ENCODE data around the gene ANKRD9.

Gene ANKRD9

DNA sequence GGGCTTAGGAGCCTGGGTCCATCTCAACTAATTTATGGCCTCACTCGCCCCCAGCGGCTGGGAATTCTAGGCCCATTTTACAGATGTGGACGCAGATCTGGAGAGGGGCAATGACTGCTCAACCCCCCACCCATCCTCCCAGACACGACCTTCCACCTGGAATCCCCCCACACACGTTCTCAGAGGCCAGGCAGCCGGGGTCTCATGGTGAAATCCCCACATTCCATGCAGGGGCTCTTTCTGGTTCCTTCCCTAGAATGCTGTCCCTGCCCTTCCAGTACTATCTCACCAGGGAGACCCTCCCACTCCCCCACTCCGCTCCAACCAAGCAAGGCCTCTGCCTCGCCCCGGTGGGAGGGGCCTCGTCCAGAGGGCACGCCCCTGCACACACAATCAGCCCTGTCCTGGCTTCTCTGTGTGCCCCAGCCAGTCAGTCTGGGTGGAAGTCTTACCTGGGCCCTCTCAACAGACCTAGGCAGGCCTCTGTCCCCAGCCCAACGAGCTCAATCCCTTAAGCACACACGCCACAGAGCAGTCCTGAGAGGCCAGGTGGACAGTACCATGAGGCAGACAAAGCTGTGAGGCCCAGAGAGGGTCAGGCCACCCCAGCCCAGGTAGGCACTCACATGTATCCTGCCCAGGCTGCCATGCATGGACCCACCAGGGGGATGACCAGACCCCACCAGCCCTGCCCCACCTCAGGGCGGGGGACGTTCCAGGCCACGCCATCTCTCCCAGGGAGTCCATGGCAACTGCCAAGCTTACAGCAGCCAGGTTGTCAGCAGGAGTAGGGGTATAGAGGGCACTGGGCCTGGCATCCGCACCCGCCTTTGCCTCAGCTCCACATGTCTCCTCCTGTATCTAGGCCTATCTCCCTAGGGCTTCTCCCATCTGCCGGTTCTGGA is 1.3 kb upstream of the ANKRD9 start:
- TF ChIP-seq, protein P1, sequence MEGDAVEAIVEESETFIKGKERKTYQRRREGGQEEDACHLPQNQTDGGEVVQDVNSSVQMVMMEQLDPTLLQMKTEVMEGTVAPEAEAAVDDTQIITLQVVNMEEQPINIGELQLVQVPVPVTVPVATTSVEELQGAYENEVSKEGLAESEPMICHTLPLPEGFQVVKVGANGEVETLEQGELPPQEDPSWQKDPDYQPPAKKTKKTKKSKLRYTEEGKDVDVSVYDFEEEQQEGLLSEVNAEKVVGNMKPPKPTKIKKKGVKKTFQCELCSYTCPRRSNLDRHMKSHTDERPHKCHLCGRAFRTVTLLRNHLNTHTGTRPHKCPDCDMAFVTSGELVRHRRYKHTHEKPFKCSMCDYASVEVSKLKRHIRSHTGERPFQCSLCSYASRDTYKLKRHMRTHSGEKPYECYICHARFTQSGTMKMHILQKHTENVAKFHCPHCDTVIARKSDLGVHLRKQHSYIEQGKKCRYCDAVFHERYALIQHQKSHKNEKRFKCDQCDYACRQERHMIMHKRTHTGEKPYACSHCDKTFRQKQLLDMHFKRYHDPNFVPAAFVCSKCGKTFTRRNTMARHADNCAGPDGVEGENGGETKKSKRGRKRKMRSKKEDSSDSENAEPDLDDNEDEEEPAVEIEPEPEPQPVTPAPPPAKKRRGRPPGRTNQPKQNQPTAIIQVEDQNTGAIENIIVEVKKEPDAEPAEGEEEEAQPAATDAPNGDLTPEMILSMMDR (IDR thresholded peaks at IDR 0.05; ENCODE audit: control extremely low read depth, extremely low read depth, low read depth, missing control alignments) = no peak
- no peak for DNase-seq (ENCODE audit: extremely low spot score)
- ChIA-PET POLR2A (no interaction called here), CTCF (interaction anchor here (3.2 kb wide), 1 partner anchor 13 kb away, joined by 25 read pairs; no protein-coding TSS in a partner anchor)

DNA sequence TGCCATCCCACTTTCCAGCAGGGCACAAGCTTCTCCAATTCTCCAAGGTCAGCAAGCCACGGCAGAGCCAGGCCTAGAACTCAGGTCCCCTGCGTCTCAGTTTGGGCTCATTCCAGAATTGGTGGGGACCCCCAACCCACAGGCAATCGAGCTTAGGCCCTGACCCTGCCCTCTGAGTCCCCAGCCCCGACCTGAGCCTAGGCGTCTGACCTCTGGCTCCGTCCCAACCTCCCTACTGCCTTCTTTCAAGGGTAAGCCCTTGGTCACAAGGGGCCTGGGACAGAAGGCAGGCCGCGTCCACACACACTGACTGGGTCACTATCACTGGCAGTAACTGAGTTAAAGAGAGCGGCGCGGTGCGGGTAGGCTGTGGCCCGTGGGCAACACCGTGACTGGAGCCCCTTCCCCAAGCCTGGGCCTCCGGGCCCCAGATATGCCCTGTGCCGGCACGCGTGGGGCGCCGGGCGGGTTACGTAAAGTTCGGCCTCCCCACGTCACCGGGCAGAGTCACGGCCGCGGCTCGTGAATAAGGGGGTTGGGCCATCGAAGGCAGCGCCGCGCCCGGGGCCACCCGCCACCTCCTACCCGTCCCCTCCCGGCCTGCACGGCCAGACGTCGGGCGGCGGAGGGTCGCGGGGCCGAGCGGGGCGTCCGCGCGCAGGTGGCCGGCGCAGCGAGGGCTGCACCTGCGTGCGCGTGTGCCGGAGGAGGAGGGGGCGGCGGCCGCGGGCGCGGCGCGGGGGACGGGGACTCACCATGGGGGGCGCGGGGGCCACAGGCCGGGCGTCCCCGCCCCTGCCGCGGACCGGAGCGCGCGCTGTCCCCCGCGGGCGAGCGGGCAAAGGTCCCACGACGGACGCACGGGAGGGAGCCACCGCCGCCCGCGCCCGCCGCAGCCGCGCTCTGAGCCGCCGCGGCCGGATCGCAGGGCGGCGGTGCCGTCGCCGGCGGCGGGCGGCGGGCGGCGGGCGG is 516 bp downstream of the ANKRD9 start:
- ChIA-PET POLR2A (no interaction called here), CTCF (interaction anchor here (0.6 to 3.2 kb wide), 6 partner anchors 9 to 71 kb away, joined by 3 to 25 read pairs (median 4); no protein-coding TSS in a partner anchor)
- TF ChIP-seq, protein P1 (IDR thresholded peaks at IDR 0.05; ENCODE audit: control extremely low read depth, extremely low read depth, low read depth, missing control alignments) = no peak
- no peak for DNase-seq (ENCODE audit: extremely low spot score)

GRCh38 chr14:102508410-102508773 is 1.2 kb downstream of the ANKRD9 start:
- no peak for DNase-seq (ENCODE audit: extremely low spot score)
- ChIA-PET CTCF (interaction anchor here (0.9 to 1.8 kb wide), 5 partner anchors 10 to 191 kb away, joined by 3 to 4 read pairs (median 3); no protein-coding TSS in a partner anchor), POLR2A (no interaction called here)
- TF ChIP-seq, protein P1 (IDR thresholded peaks at IDR 0.05; ENCODE audit: control extremely low read depth, extremely low read depth, low read depth, missing control alignments) = no peak

DNA sequence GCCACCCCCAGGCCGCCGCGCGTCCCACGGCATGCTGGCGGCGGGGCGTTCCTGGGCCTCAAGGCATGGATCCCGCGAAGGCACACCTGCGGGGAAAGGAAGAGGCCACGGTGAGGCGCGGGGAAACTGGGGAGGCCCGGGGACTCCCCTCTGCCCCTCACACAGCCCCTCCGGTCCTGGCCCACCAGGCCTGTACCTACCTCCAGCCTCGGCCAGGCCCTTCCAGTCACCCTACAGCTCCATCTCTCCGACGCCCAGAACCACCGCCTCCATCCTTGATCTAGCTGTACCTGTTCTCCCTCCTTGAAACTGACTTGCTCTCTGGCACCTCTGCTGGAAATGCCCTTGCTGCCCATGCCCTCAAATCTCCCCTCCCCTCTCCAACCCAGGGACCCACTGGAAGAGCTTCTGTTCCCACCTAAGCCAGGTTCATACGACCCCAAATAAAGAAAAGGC is 1.7 kb downstream of the ANKRD9 start:
- TF ChIP-seq, protein P1 (IDR thresholded peaks at IDR 0.05; ENCODE audit: control extremely low read depth, extremely low read depth, low read depth, missing control alignments) = no peak
- ChIA-PET CTCF (interaction anchor here (0.9 to 1.8 kb wide), 5 partner anchors 10 to 190 kb away, joined by 3 to 4 read pairs (median 3); no protein-coding TSS in a partner anchor), POLR2A (no interaction called here)
- no peak for DNase-seq (ENCODE audit: extremely low spot score)

DNA sequence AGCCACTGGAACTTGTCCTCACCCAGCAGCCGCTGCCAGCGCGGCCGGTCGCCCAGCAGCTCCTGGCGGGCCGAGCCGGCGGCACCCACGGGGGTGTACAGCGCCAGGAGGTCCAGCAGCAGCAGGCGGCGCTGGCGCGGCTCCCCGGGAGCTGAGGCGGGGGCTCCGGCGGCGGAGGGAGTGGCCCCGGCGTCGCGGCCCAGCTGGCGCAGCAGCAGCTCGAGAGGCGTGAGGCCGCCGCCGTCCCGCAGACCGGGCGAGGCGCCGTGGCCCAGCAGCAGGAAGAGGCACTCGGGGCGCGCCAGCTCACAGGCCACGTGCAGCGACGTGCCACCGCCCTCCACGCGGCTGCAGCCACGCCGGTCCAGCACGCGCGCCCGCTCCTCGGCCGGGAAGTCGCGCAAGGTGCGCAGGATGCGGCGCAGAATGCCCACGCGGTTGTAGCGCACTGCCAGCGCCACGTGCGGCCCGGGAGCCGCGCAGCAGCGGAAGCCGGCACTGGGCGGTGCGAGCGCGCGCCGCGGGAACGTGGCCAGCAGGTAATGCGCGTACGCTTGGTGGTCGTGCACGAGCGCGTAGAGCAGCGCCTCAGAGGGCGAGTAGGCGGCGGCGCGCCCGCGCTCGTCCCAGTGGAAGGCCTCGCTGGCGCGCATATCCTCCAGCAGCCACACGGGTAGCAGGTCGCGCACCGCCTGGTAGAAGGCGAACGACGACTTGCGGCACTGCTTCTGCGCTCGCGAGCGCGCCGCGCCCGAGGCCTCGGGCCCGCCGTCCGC is 2.3 kb downstream of the ANKRD9 start:
- ChIA-PET CTCF (interaction anchor here (0.9 to 1.8 kb wide), 5 partner anchors 9 to 190 kb away, joined by 3 to 4 read pairs (median 3); no protein-coding TSS in a partner anchor), POLR2A (no interaction called here)
- TF ChIP-seq, protein P1 (IDR thresholded peaks at IDR 0.05; ENCODE audit: control extremely low read depth, extremely low read depth, low read depth, missing control alignments) = no peak
- no peak for DNase-seq (ENCODE audit: extremely low spot score)

All from GM10248 (cell line).